Measurements from ENCODE around the gene CFAP43. TPM values are rescaled to one million over a fixed set of nuclear protein-coding genes. Genes with fewer than 3 reads are reported as not detected.

The CFAP43 gene
- total RNA-seq, 4 donors from 2014 or later = 0.76 to 1.5 (median 0.99) TPM

DNA sequence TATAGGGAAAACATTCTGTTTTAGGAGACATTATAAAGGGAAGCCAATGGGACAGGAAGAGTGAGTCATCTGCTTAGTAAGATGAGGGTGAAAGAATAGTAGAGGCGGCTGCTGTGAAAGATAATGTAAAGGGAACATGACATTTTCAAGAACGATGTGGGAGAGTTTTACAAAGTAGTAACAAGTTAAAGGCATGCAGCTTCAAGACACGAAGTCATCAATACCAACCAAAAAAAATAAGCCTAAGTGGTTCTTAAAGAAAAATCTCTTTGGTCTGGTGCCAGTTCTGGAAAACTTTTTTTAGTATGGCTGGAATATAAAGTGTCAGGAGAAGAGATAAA lies 28.6 kb upstream of the CFAP43 start:
- DNase-seq (ENCODE audit: low spot score in 2 of 2) = no peak
- TF ChIP-seq POLR2A (IDR thresholded peaks at IDR 0.05) = no peak
- TF ChIP-seq POLR2AphosphoS5 (IDR thresholded peaks at IDR 0.05) = no peak
- no peak for TF ChIP-seq EP300 (IDR thresholded peaks at IDR 0.05)
- TF ChIP-seq, protein P1, sequence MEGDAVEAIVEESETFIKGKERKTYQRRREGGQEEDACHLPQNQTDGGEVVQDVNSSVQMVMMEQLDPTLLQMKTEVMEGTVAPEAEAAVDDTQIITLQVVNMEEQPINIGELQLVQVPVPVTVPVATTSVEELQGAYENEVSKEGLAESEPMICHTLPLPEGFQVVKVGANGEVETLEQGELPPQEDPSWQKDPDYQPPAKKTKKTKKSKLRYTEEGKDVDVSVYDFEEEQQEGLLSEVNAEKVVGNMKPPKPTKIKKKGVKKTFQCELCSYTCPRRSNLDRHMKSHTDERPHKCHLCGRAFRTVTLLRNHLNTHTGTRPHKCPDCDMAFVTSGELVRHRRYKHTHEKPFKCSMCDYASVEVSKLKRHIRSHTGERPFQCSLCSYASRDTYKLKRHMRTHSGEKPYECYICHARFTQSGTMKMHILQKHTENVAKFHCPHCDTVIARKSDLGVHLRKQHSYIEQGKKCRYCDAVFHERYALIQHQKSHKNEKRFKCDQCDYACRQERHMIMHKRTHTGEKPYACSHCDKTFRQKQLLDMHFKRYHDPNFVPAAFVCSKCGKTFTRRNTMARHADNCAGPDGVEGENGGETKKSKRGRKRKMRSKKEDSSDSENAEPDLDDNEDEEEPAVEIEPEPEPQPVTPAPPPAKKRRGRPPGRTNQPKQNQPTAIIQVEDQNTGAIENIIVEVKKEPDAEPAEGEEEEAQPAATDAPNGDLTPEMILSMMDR (IDR thresholded peaks at IDR 0.05) = no peak
- peaks cover 68% of the 10 kb centered on the region for H3K36me3 ChIP-seq
- H3K27me3 ChIP-seq = no peaks in the 10 kb centered on the region
- H3K27ac ChIP-seq = peak overlapping the region; percentile 78
- no peaks in the 10 kb centered on the region for H3K9me3 ChIP-seq
- peaks cover 55% of the 10 kb centered on the region for H3K4me1 ChIP-seq
- no peak overlapping the region for H3K4me3 ChIP-seq
- WGBS = 25% methylated on average over 3 of the region's 3 CpGs

DNA sequence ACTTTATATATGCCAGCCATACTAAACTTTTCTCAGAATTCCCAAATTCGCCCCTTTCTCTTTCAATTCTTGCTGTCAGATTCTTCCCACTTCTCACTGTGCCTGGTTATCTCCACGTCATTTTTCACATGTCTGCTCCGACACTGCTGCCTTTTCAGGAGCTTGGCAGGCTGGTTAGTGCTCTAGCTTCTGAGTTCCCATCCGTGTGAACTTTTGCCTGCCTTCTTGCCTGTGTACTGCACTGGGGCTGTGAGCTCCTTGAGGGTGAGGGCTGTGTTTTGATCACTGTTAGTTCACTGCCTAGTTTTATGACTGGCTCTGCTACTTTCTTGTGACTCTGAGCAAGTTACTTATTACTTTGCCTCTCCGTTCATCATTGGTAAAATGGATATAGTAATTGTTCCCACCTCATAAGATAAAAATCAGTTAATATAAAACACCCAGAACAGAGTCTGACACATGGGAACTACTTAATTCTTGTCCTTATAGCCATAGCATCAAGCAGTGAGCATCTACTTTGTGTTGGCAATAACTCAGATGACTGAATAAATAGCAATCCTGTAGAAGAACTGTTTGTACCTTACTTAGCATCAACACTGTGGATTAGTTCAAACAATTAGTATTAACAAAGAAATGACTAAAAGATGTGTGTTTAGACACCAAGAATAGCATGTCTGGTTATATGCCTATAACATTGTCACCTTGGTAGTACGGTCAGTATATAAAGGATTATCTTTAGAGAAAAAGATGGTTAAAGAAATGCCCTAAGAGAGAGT lies 28.0 kb upstream of the CFAP43 start:
- peaks cover 58% of the 10 kb centered on the region for H3K4me1 ChIP-seq

DNA sequence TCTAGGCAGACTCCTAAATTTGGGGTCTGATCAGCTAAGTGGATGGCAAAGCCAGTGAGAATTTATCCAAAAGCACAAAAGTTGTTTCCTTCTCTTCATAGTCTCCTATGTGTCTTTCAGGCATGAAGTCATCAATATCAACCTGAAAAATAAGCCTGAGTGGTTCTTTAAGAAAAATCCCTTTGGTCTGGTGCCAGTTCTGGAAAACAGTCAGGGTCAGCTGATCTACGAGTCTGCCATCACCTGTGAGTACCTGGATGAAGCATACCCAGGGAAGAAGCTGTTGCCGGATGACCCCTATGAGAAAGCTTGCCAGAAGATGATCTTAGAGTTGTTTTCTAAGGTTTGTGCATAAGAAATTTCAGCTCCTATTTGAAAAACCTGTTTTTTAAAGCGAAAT lies 27.3 kb upstream of the CFAP43 start:
- 51% methylated on average over 3 of the region's 3 CpGs for WGBS
- peaks cover 58% of the 10 kb centered on the region for H3K4me1 ChIP-seq

More for the DNA sequence above, 28.0 kb upstream of the CFAP43 start:
- Histone ChIP-seq H3K4me3 (no peak overlapping the region), H3K36me3 (peaks cover 62% of the 10 kb centered on the region), H3K27me3 (no peaks in the 10 kb centered on the region), H3K27ac (peak overlapping the region; percentile 78), H3K9me3 (no peaks in the 10 kb centered on the region)
- WGBS = 59% methylated on average over 6 of the region's 6 CpGs
- no peak for TF ChIP-seq POLR2AphosphoS5 (IDR thresholded peaks at IDR 0.05)
- TF ChIP-seq EP300 (IDR thresholded peaks at IDR 0.05) = no peak
- TF ChIP-seq, protein P1 (IDR thresholded peaks at IDR 0.05) = no peak
- TF ChIP-seq POLR2A (IDR thresholded peaks at IDR 0.05) = no peak
- no peak for DNase-seq (ENCODE audit: low spot score in 2 of 2)

DNA sequence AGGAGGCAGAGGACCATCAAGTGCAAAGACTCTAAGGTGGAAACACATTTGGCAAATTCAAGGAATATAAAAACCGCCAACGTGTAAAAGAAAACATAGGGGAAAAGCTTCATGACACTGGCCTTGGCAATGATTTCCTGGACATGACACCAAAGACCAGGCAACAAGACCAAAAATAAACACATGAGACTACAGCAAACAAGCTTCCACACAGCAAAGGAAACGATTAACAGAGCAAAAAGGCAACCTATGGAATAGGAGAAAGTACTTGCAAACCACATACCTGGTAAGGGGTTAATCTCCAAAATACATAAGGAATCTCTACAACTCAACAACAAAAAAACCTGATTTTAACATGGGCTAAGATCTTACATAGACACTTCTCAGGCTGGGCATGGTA lies 26.0 kb upstream of the CFAP43 start:
- Histone ChIP-seq H3K9me3 (no peaks in the 10 kb centered on the region), H3K4me3 (no peak overlapping the region), H3K36me3 (peaks cover 46% of the 10 kb centered on the region), H3K27ac (no peak overlapping the region), H3K4me1 (peaks cover 58% of the 10 kb centered on the region), H3K27me3 (no peaks in the 10 kb centered on the region)
- no peak for DNase-seq (ENCODE audit: low spot score in 2 of 2)
- no peak for TF ChIP-seq EP300 (IDR thresholded peaks at IDR 0.05)
- TF ChIP-seq POLR2A (IDR thresholded peaks at IDR 0.05) = no peak
- TF ChIP-seq POLR2AphosphoS5 (IDR thresholded peaks at IDR 0.05) = no peak
- TF ChIP-seq, protein P1 (IDR thresholded peaks at IDR 0.05) = no peak
- WGBS = 83% methylated on average over 3 of the region's 3 CpGs

More for the DNA sequence above, 27.3 kb upstream of the CFAP43 start:
- Histone ChIP-seq H3K36me3 (peaks cover 55% of the 10 kb centered on the region), H3K9me3 (no peaks in the 10 kb centered on the region), H3K27ac (peak overlapping the region; percentile 78), H3K4me3 (no peak overlapping the region), H3K27me3 (no peaks in the 10 kb centered on the region)
- no peak for DNase-seq (ENCODE audit: low spot score in 2 of 2)
- TF ChIP-seq, protein P1 (IDR thresholded peaks at IDR 0.05) = no peak
- TF ChIP-seq EP300 (IDR thresholded peaks at IDR 0.05) (no peak), POLR2A (IDR thresholded peaks at IDR 0.05) (no peak), POLR2AphosphoS5 (IDR thresholded peaks at IDR 0.05) (no peak)

DNA sequence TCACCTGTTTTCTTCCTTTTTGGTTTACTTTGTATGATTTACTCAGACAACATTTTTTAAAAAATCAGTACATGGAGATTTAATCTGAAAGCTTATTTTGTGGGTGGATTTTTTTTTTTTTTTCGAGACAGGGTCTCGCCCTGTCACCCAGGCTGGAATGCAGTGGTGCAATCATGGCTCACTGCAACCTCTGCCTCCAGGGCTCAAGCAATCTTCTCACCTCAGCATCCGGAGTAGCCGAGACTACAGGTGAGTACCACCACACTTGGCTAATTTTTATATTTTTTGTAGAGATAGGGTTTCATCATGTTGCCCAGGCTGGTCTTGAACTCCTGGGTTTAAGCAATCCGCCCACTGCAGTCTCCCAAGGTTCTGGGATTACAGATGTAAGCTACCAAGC lies 25.1 kb upstream of the CFAP43 start:
- DNase-seq (ENCODE audit: low spot score in 2 of 2) = no peak
- TF ChIP-seq, protein P1 (IDR thresholded peaks at IDR 0.05) = no peak
- TF ChIP-seq EP300 (IDR thresholded peaks at IDR 0.05) (no peak), POLR2AphosphoS5 (IDR thresholded peaks at IDR 0.05) (no peak), POLR2A (IDR thresholded peaks at IDR 0.05) (no peak)
- peaks cover 58% of the 10 kb centered on the region for H3K4me1 ChIP-seq
- H3K9me3 ChIP-seq = no peaks in the 10 kb centered on the region
- H3K27me3 ChIP-seq = no peaks in the 10 kb centered on the region
- no peak overlapping the region for H3K4me3 ChIP-seq
- H3K36me3 ChIP-seq = peaks cover 36% of the 10 kb centered on the region
- WGBS = 86% methylated on average over 5 of the region's 5 CpGs
- no peak overlapping the region for H3K27ac ChIP-seq

All from suprapubic skin (tissue), 4 donors.